HepG2 (cell line): ENCODE data around the gene RAB43. TPM values are rescaled to one million over a fixed set of nuclear protein-coding genes. Genes with fewer than 3 reads are reported as not detected.
A peak's percentile ranks its signal among the peaks of the same experiment; 100 is the strongest.

ENCODE experiments used
- ARHGAP35 ChIP-seq: sonication (generic); formaldehyde crosslinking; IDR thresholded peaks from 2 replicates; pipeline ENCODE4 v1.9.0; 2022; ENCODE audit warnings: mild to moderate bottlenecking, inconsistent platforms, moderate library complexity, missing genetic modification reagents, borderline replicate concordance
- CC2D1A ChIP-seq: sonication (generic); formaldehyde crosslinking; IDR thresholded peaks from 2 replicates; pipeline ENCODE4 v1.8.1; 2023; ENCODE audit warnings: mild to moderate bottlenecking, missing genetic modification reagents
- MTA1 ChIP-seq: sonication (generic); formaldehyde crosslinking; IDR thresholded peaks from 2 replicates; pipeline ENCODE4 v1.4.0; 2020; ENCODE audit warnings: missing genetic modification reagents, mild to moderate bottlenecking, borderline replicate concordance
- MYC ChIP-seq: sonication (generic); formaldehyde crosslinking; IDR thresholded peaks from 2 replicates; pipeline ENCODE4 v1.9.0; 2021; ENCODE audit warnings: missing genetic modification reagents, borderline replicate concordance
- SALL1 ChIP-seq: sonication (generic); formaldehyde crosslinking; IDR thresholded peaks from 2 replicates; pipeline ENCODE4 v1.8.0; 2022; ENCODE audit warnings: mild to moderate bottlenecking, missing genetic modification reagents
- TCF7L2 ChIP-seq: IDR thresholded peaks from 2 replicates; pipeline ENCODE4 v1.6.1; 2011; ENCODE audit warnings: mild to moderate bottlenecking, low read depth, low read length, moderate library complexity
- ZNF326 ChIP-seq: sonication (generic); formaldehyde crosslinking; IDR thresholded peaks from 2 replicates; pipeline ENCODE4 v1.4.0; 2020; ENCODE audit warnings: missing genetic modification reagents, borderline replicate concordance
- ZNF44 ChIP-seq: sonication (generic); formaldehyde crosslinking; IDR thresholded peaks from 2 replicates; pipeline ENCODE4 v1.5.1; 2020; ENCODE audit warnings: mild to moderate bottlenecking, missing genetic modification reagents
- ZNF709 ChIP-seq: sonication (generic); formaldehyde crosslinking; IDR thresholded peaks from 2 replicates; pipeline ENCODE4 v1.5.0; 2020; ENCODE audit warnings: mild to moderate bottlenecking, missing genetic modification reagents
- ZNF749 ChIP-seq: sonication (generic); formaldehyde crosslinking; IDR thresholded peaks from 2 replicates; pipeline ENCODE4 v1.8.0; 2022; ENCODE audit warnings: mild to moderate bottlenecking, missing genetic modification reagents, moderate library complexity, borderline replicate concordance
- polyA plus RNA-seq, 8 experiments: library from polyadenylated mRNA; depleted of rRNA in 3 of 8; stranded (reverse) in 7 of 8; unstranded in 1 of 8; fragments of >200 nt; fragmentation: Illumina TruSeq in 4 of 8; extraction: Trizol in 4 of 8; gene quantifications; 2 replicates each; pipeline versions ENCODE4 v1.2.1 to v1.2.3, GENCODE V29; 2011 to 2016; ENCODE audit warnings: low read depth in 4 of 8, missing spikeins in 1 of 8, mixed read lengths in 1 of 8; ENCODE audit not compliant: insufficient read depth in 1 of 8
- total RNA-seq, 5 experiments: library from RNA; depleted of rRNA; stranded (reverse); fragments of >200 nt; fragmentation: Illumina TruSeq; extraction: Trizol; gene quantifications; 2 replicates each; pipeline ENCODE4 v1.2.3, GENCODE V29; 2016; ENCODE audit warnings: low read depth in 1 of 5
- TF ChIP-seq, protein P1 (sequence below): sonication (generic); formaldehyde crosslinking; conservative IDR thresholded peaks from 2 replicates; pipeline ENCODE4 v1.4.0; 2020; ENCODE audit warnings: missing genetic modification reagents
- TF ChIP-seq, protein P2 (sequence below): sonication (generic); formaldehyde crosslinking; conservative IDR thresholded peaks from 2 replicates; pipeline ENCODE4 v1.4.0; 2020; ENCODE audit warnings: mild to moderate bottlenecking, missing genetic modification reagents, moderate library complexity
- TF ChIP-seq, protein P3 (sequence below): fragments of 450-650 bp; IDR thresholded peaks from 2 replicates; pipeline ENCODE4 v1.6.1; 2016

RAB43 gene
- total and polyA plus RNA-seq, 2 of the 13 experiments (the other 11 are each of a cell fraction or from before 2014, with no cell fraction given): 11.8 to 18.4 TPM

DNA sequence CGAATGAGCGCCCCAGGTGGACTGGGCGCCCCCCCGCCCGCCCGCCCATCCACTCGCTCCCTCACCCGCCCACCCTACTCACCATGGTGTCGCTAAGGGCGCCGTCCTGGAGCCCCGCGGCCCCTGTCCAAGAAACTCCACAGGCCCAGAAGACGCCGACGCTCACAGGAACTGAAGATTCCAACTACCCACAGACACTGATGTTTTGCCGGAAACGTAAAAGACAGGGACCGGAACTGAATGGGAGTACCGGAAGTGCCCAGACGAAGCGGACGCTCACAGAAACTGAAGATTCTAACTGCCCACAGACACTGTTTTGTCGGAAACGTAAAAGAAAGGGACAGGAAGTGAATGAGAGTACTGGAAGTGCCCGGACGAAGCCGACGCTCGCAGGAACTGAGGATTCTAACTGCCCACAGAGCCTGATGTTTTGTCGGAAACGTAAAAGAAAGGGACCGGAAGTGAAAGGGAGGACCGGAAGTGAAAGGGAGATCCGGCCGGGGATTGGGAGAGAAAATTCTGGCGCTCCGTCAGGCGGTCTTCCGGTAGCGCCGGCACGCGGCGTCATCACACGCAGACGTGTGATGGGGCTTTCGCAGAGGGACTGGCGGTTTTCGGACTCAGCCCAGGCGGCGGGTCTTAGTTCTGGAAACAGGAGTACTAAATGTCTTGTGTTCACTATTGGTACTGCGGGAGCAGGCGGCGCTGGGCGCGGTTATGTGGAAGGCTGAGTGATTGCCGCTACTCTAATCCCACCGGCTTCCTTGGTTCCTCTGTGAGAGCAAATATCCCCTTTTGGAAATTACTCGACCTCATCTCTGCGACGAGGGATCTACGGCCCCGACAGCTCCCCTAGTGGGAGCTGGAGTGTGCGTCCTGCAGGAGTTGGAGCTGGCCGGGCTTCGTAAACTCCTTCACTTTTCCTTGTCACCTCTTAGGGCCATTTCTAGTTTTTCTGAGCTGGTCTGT, 39.6 kb upstream of the RAB43 start, which contains the start of gene ISY1 (continued):
- no peak; the same call in 1 of the 2 replicates for TF ChIP-seq ZNF44 (CRISPR knock-in tag)
- TF ChIP-seq, protein P1, sequence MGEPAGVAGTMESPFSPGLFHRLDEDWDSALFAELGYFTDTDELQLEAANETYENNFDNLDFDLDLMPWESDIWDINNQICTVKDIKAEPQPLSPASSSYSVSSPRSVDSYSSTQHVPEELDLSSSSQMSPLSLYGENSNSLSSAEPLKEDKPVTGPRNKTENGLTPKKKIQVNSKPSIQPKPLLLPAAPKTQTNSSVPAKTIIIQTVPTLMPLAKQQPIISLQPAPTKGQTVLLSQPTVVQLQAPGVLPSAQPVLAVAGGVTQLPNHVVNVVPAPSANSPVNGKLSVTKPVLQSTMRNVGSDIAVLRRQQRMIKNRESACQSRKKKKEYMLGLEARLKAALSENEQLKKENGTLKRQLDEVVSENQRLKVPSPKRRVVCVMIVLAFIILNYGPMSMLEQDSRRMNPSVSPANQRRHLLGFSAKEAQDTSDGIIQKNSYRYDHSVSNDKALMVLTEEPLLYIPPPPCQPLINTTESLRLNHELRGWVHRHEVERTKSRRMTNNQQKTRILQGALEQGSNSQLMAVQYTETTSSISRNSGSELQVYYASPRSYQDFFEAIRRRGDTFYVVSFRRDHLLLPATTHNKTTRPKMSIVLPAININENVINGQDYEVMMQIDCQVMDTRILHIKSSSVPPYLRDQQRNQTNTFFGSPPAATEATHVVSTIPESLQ (CRISPR knock-in tag): no peak
- TF ChIP-seq, protein P2, sequence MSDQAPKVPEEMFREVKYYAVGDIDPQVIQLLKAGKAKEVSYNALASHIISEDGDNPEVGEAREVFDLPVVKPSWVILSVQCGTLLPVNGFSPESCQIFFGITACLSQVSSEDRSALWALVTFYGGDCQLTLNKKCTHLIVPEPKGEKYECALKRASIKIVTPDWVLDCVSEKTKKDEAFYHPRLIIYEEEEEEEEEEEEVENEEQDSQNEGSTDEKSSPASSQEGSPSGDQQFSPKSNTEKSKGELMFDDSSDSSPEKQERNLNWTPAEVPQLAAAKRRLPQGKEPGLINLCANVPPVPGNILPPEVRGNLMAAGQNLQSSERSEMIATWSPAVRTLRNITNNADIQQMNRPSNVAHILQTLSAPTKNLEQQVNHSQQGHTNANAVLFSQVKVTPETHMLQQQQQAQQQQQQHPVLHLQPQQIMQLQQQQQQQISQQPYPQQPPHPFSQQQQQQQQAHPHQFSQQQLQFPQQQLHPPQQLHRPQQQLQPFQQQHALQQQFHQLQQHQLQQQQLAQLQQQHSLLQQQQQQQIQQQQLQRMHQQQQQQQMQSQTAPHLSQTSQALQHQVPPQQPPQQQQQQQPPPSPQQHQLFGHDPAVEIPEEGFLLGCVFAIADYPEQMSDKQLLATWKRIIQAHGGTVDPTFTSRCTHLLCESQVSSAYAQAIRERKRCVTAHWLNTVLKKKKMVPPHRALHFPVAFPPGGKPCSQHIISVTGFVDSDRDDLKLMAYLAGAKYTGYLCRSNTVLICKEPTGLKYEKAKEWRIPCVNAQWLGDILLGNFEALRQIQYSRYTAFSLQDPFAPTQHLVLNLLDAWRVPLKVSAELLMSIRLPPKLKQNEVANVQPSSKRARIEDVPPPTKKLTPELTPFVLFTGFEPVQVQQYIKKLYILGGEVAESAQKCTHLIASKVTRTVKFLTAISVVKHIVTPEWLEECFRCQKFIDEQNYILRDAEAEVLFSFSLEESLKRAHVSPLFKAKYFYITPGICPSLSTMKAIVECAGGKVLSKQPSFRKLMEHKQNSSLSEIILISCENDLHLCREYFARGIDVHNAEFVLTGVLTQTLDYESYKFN: peak; percentile 47; the same call in 1 of the 2 replicates
- TF ChIP-seq TCF7L2: no peak
- 0 out of 2 replicates have a peak, but pooled peaks have one; percentile 48 for TF ChIP-seq ZNF749 (CRISPR knock-in tag)
- TF ChIP-seq SALL1: peak; percentile 74
- TF ChIP-seq MYC: peak; percentile 83
- TF ChIP-seq, protein P3, sequence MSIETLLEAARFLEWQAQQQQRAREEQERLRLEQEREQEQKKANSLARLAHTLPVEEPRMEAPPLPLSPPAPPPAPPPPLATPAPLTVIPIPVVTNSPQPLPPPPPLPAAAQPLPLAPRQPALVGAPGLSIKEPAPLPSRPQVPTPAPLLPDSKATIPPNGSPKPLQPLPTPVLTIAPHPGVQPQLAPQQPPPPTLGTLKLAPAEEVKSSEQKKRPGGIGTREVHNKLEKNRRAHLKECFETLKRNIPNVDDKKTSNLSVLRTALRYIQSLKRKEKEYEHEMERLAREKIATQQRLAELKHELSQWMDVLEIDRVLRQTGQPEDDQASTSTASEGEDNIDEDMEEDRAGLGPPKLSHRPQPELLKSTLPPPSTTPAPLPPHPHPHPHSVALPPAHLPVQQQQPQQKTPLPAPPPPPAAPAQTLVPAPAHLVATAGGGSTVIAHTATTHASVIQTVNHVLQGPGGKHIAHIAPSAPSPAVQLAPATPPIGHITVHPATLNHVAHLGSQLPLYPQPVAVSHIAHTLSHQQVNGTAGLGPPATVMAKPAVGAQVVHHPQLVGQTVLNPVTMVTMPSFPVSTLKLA: no peak; the same call in 1 of the 2 replicates
- peak; percentile 59; the same call in 1 of the 2 replicates for TF ChIP-seq MTA1 (CRISPR knock-in tag)
- no peak for TF ChIP-seq ARHGAP35 (CRISPR knock-in tag)
- 0 out of 2 replicates have a peak, but pooled peaks have one; percentile 49 for TF ChIP-seq CC2D1A (CRISPR knock-in tag)
- TF ChIP-seq ZNF709 (CRISPR knock-in tag): no peak
- TF ChIP-seq ZNF326 (CRISPR knock-in tag): no peak
